Hepatocyte (in vitro differentiated cells): Measurements from ENCODE around the gene C11orf65. TPM values are rescaled to one million over a fixed set of nuclear protein-coding genes. Genes with fewer than 3 reads are reported as not detected.

Experiments
- DNase-seq: peaks from one replicate; pipeline ENCODE4 v3.0.0-alpha.2; 2016; ENCODE audit warnings: low spot score
- H2AFZ ChIP-seq: fragments of 200-600 bp; sonication (generic); 2 replicates; pipeline ENCODE4 v1.6.0; 2016; ENCODE audit warnings: antibody characterized with exemption, mild to moderate bottlenecking
- H3K27ac ChIP-seq: fragments of 200-600 bp; sonication (generic); 2 replicates; pipeline ENCODE4 v1.5.1; 2016; ENCODE audit warnings: mild to moderate bottlenecking
- H3K27me3 ChIP-seq: fragments of 200-600 bp; sonication (generic); 2 replicates; pipeline ENCODE4 v1.6.1; 2016
- H3K36me3 ChIP-seq: fragments of 200-600 bp; sonication (generic); replicated peaks from 2 replicates; pipeline ENCODE4 v1.5.1; 2016; ENCODE audit warnings: low read depth; ENCODE audit not compliant: insufficient read depth
- H3K4me1 ChIP-seq: fragments of 200-600 bp; sonication (generic); 2 replicates; pipeline ENCODE4 v1.5.1; 2016; ENCODE audit warnings: mild to moderate bottlenecking, moderate library complexity; ENCODE audit not compliant: insufficient read depth
- H3K4me2 ChIP-seq: fragments of 200-600 bp; sonication (generic); 2 replicates; pipeline ENCODE4 v1.6.0; 2016
- H3K4me3 ChIP-seq: fragments of 200-600 bp; sonication (generic); 2 replicates; pipeline ENCODE4 v1.5.1; 2016; ENCODE audit warnings: mild to moderate bottlenecking
- H3K79me2 ChIP-seq: fragments of 200-600 bp; sonication (generic); 2 replicates; pipeline ENCODE4 v1.6.0; 2017; ENCODE audit warnings: mild to moderate bottlenecking
- H3K9me2 ChIP-seq: fragments of 200-600 bp; sonication (generic); replicated peaks from 2 replicates; pipeline ENCODE4 v1.6.0; 2017; ENCODE audit warnings: mild to moderate bottlenecking; ENCODE audit not compliant: insufficient read depth
- H3K9me3 ChIP-seq: fragments of 200-600 bp; sonication (generic); 2 replicates; pipeline ENCODE4 v1.5.1; 2016; ENCODE audit warnings: low read depth, mild to moderate bottlenecking
- H4K20me1 ChIP-seq: fragments of 200-600 bp; sonication (generic); 2 replicates; pipeline ENCODE4 v1.6.0; 2016; ENCODE audit warnings: mild to moderate bottlenecking; ENCODE audit not compliant: insufficient read depth, poor library complexity, severe bottlenecking
- EZH2 ChIP-seq: fragments of 200-600 bp; sonication (generic); IDR thresholded peaks from 2 replicates; pipeline ENCODE4 v1.6.1; 2016; ENCODE audit warnings: antibody characterized with exemption, mild to moderate bottlenecking, borderline replicate concordance
- EZH2phosphoT487 ChIP-seq: fragments of 200-600 bp; sonication (generic); IDR thresholded peaks from one replicate; pipeline ENCODE4 v1.6.1; 2018; ENCODE audit warnings: antibody characterized with exemption, mild to moderate bottlenecking, low read depth, moderate library complexity; ENCODE audit not compliant: unreplicated experiment, severe bottlenecking
- WGBS: methylation state at CpG from one replicate; pipeline ENCODE4 v1.1.6; 2016; ENCODE audit warnings: low lambda C conversion rate; ENCODE audit errors: missing lambda C conversion rate; 5-methylcytosine and 5-hydroxymethylcytosine counted together
- polyA plus RNA-seq: library from polyadenylated mRNA; unstranded; fragments of >200 nt; fragmentation: Nextera tagmentation; extraction: Ambion mirVana; gene quantifications from 2 replicates; pipeline ENCODE4 v1.2.1, GENCODE V29; 2016
- total RNA-seq: library from RNA; depleted of rRNA; stranded (reverse); fragments of >200 nt; gene quantifications from 2 replicates; pipeline ENCODE4 v1.2.3, GENCODE V29; 2014
- TF ChIP-seq, protein P1 (sequence below): fragments of 200-600 bp; sonication (generic); IDR thresholded peaks from 2 replicates; pipeline ENCODE4 v1.5.1; 2016; ENCODE audit warnings: antibody characterized with exemption, mild to moderate bottlenecking; ENCODE audit not compliant: poor library complexity

The C11orf65 gene
- total and polyA plus RNA-seq, 2 experiments from 2014 or later: 0.34 to 0.50 TPM

DNA sequence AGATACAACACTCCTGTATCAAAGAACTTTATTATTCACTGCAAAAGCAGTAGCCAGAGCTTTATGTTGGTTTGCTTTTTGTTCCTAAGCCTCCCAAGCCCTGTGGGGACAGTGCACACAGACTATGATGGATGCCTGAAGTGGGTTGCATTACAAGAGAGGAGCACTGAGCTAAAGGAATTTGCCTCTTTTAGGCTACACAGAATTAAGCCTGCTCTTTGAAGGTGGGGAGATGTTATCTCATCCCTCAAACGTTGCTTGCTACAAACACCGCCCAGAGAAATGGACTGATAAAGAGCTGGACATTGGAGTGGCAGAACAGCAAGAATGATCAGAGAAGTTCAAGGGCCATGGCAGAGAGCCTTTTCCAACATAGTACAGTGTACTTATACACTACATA lies 33.4 kb upstream of the C11orf65 start:
- no peak overlapping the region for H2AFZ ChIP-seq
- no peak overlapping the region for H3K4me2 ChIP-seq
- no peaks in the 10 kb centered on the region for H3K36me3 ChIP-seq
- no peaks in the 10 kb centered on the region for H4K20me1 ChIP-seq
- no peak overlapping the region for H3K4me3 ChIP-seq
- no peaks in the 10 kb centered on the region for H3K27me3 ChIP-seq
- TF ChIP-seq EZH2phosphoT487 (no peak), EZH2 (no peak)
- TF ChIP-seq, protein P1, sequence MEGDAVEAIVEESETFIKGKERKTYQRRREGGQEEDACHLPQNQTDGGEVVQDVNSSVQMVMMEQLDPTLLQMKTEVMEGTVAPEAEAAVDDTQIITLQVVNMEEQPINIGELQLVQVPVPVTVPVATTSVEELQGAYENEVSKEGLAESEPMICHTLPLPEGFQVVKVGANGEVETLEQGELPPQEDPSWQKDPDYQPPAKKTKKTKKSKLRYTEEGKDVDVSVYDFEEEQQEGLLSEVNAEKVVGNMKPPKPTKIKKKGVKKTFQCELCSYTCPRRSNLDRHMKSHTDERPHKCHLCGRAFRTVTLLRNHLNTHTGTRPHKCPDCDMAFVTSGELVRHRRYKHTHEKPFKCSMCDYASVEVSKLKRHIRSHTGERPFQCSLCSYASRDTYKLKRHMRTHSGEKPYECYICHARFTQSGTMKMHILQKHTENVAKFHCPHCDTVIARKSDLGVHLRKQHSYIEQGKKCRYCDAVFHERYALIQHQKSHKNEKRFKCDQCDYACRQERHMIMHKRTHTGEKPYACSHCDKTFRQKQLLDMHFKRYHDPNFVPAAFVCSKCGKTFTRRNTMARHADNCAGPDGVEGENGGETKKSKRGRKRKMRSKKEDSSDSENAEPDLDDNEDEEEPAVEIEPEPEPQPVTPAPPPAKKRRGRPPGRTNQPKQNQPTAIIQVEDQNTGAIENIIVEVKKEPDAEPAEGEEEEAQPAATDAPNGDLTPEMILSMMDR: no peak
- no peak for DNase-seq
- peaks cover 4% of the 10 kb centered on the region for H3K79me2 ChIP-seq
- no peaks in the 10 kb centered on the region for H3K9me2 ChIP-seq
- no peaks in the 10 kb centered on the region for H3K9me3 ChIP-seq
- no peak overlapping the region for H3K27ac ChIP-seq
- 27% methylated on average over 2 of the region's 2 CpGs for WGBS
- H3K4me1 ChIP-seq: peaks cover 14% of the 10 kb centered on the region

DNA sequence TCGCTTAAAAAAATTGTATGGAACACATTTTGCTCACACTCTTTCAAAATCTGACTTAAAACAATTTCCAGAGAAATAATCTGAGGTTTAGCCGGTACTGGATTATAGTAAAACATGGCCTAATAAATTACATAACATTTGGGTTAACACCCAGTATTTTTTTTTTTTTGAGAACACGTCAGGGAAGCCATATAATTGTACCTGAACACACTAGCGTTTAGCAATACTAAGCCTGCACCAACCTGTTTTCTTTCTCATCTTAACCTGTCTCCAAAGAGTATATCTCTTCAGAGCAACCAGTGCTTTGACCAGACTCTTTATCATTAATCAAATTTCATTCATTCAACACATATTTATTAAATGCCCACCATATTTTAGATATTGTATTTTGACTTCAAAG lies 32.8 kb upstream of the C11orf65 start:
- Histone ChIP-seq H3K27me3 (no peaks in the 10 kb centered on the region), H3K4me2 (no peak overlapping the region), H3K79me2 (peaks cover 9% of the 10 kb centered on the region), H3K36me3 (no peaks in the 10 kb centered on the region), H3K9me3 (no peaks in the 10 kb centered on the region), H2AFZ (no peak overlapping the region), H4K20me1 (no peaks in the 10 kb centered on the region), H3K27ac (no peak overlapping the region), H3K4me1 (peaks cover 14% of the 10 kb centered on the region), H3K9me2 (no peaks in the 10 kb centered on the region), H3K4me3 (no peak overlapping the region)
- WGBS: 83% methylated on average over 4 of the region's 4 CpGs
- no peak for DNase-seq
- TF ChIP-seq, protein P1: no peak
- TF ChIP-seq EZH2phosphoT487 (no peak), EZH2 (no peak)

DNA sequence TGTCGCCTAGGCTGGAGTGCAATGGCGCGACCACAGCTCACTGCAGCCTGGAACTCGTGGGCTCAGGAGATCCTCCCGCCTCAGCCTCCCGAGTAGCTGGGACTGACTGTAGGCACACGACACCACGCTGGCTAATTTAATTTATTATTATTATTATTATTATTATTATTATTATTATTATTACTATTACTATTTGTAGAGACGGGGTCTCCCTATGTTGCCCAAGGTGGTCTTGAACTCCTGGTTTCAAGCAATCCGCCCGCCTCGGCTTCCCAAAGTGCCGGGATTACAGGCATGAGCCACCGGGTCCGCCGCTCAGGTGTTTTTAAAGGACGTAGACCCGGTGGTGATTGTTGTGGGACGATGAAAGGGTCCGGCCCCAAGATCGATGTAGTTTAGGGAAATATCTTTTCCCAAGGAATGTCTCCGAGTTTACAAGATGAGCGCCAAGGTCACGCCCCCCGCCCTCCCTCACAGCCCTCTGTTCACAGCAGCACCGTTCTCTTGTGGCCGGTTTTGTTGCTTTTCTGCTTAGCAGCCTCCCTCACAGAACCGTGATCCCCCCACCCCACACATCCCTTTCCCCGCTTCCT lies 31.6 kb upstream of the C11orf65 start:
- Histone ChIP-seq H3K79me2 (peaks cover 14% of the 10 kb centered on the region), H3K4me3 (peak overlapping the region; percentile 25), H3K27me3 (no peaks in the 10 kb centered on the region), H4K20me1 (no peaks in the 10 kb centered on the region), H2AFZ (peak overlapping the region; percentile 71), H3K9me3 (no peaks in the 10 kb centered on the region), H3K36me3 (no peaks in the 10 kb centered on the region), H3K4me1 (peaks cover 14% of the 10 kb centered on the region), H3K4me2 (peak overlapping the region; percentile 77), H3K27ac (peak overlapping the region; percentile 90), H3K9me2 (no peaks in the 10 kb centered on the region)
- 84% methylated on average over 26 of the region's 29 CpGs for WGBS
- DNase-seq: no peak
- TF ChIP-seq EZH2phosphoT487 (no peak), EZH2 (no peak)
- TF ChIP-seq, protein P1: no peak
